Uterine smooth muscle cell (primary cell): ENCODE measurements around the gene RP2. TPM values are rescaled to one million over a fixed set of nuclear protein-coding genes. Genes with fewer than 3 reads are reported as not detected.

ENCODE experiments used
- total RNA-seq: library from RNA; depleted of rRNA; stranded (reverse); fragments of >200 nt; gene quantifications from 2 replicates; pipeline ENCODE4 v1.2.3, GENCODE V29; 2014

The RP2 gene
- total RNA-seq: 21.5 and 30.4 TPM in 2 replicates

GRCh38 chrX:46836701-46837557, at the start of gene RP2:
TSS of gene RP2 (plus strand) at chrX:46837043. CDS start at chrX:46837101, 58 bp downstream.

GRCh38 chrX:46912098-46912602, 75.3 kb downstream of the RP2 start, which contains the start of gene JADE3:
TSS of gene JADE3 (plus strand) at chrX:46912421. CDS start at chrX:46984895, 72,474 bp downstream.

Other genes starting within 250 kb of the RP2 start
- 45.4 and 57.9 TPM in 2 replicates for gene SLC9A7, start 77.9 kb upstream of the RP2 start, total RNA-seq
- 3.0 and 4.6 TPM in 2 replicates for gene JADE3, start 75.4 kb downstream of the RP2 start, total RNA-seq
- 2.9 and 6.7 TPM in 2 replicates for gene RGN, start 241.4 kb downstream of the RP2 start, total RNA-seq